BE2C (cell line): ENCODE data around the gene C9orf78.
"Not testable (repeated sequence)": the region's sequence is repeated elsewhere in the genome, so short reads cannot be mapped to it uniquely, and the experiment has no call there.

Experiments used
- DNase-seq: peaks from one replicate; pipeline ENCODE4 v3.0.0-alpha.2; 2020
- H3K27me3 ChIP-seq: fragments of 250-450 bp; sonication (Bioruptor Pico); 2 replicates; pipeline ENCODE4 v1.5.1; 2020; ENCODE audit warnings: mild to moderate bottlenecking
- H3K36me3 ChIP-seq: fragments of 250-450 bp; sonication (Bioruptor Pico); 2 replicates; pipeline ENCODE4 v1.5.1; 2020; ENCODE audit warnings: mild to moderate bottlenecking
- H3K4me1 ChIP-seq: fragments of 250-450 bp; sonication (Bioruptor Pico); 2 replicates; pipeline ENCODE4 v1.5.1; 2020
- H3K4me3 ChIP-seq: 2 replicates; pipeline ENCODE4 v1.5.1; 2011; ENCODE audit warnings: low read depth, low read length
- H3K9me3 ChIP-seq: fragments of 250-450 bp; sonication (Bioruptor Pico); 2 replicates; pipeline ENCODE4 v1.5.1; 2020
- TF ChIP-seq, protein P1 (sequence below): IDR thresholded peaks from 2 replicates; pipeline ENCODE4 v1.5.1; 2012; ENCODE audit warnings: mild to moderate bottlenecking, low read depth, low read length

Gene C9orf78

DNA sequence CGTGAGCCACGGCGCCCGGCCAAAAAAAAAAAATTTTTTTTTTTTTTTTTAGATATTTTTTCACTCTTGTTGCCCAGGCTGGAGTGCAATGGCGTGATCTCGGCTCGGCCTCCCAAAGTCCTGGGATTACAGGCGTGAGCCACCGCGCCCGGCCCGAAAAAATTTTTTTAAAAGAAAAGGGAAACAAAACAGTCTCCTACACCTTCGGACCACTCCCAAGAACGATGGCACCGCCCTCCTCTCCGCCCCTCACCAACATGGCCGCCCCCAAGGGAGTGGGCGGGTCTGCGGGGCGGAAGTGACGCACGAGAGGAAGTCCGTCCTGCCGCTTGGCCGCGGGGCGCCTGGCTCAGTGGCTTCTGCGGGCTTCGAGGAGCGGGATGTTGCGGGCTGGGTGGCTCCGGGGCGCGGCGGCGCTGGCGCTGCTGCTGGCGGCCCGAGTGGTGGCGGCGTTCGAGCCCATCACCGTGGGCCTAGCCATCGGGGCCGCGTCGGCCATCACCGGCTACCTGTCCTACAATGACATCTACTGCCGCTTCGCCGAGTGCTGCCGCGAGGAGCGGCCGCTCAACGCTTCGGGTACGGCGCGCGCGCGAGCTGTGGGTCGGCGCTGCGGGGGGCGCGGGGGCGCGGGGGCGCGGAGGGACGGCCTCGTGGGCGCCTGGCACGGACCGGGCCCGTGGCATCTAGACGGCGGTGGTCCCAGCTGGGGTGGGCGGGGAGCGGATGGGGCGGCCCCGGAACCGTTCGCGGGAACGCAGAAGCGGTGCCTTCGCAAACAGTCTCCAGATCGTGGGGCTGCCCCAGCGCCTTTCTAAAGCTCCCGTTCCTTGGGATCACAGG lies 32.0 kb downstream of the C9orf78 start, which contains the start of gene TOR1B:
Gene TOR1B (plus strand): TSS at position 352 of the 843 bp plus-strand sequence. CDS start 29 bp downstream, at position 381.
- H3K9me3 ChIP-seq = no peaks in the 10 kb centered on the region
- peak; percentile 98 for DNase-seq
- no peaks in the 10 kb centered on the region; the same call in 1 of the 2 replicates for H3K4me1 ChIP-seq
- H3K4me3 ChIP-seq = peak within 1 kb of the TSS; percentile 87
- TF ChIP-seq, protein P1, sequence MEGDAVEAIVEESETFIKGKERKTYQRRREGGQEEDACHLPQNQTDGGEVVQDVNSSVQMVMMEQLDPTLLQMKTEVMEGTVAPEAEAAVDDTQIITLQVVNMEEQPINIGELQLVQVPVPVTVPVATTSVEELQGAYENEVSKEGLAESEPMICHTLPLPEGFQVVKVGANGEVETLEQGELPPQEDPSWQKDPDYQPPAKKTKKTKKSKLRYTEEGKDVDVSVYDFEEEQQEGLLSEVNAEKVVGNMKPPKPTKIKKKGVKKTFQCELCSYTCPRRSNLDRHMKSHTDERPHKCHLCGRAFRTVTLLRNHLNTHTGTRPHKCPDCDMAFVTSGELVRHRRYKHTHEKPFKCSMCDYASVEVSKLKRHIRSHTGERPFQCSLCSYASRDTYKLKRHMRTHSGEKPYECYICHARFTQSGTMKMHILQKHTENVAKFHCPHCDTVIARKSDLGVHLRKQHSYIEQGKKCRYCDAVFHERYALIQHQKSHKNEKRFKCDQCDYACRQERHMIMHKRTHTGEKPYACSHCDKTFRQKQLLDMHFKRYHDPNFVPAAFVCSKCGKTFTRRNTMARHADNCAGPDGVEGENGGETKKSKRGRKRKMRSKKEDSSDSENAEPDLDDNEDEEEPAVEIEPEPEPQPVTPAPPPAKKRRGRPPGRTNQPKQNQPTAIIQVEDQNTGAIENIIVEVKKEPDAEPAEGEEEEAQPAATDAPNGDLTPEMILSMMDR = no peak
- no peaks in the 10 kb centered on the region for H3K27me3 ChIP-seq
- H3K36me3 ChIP-seq = peaks cover 14% of the 10 kb centered on the region

DNA sequence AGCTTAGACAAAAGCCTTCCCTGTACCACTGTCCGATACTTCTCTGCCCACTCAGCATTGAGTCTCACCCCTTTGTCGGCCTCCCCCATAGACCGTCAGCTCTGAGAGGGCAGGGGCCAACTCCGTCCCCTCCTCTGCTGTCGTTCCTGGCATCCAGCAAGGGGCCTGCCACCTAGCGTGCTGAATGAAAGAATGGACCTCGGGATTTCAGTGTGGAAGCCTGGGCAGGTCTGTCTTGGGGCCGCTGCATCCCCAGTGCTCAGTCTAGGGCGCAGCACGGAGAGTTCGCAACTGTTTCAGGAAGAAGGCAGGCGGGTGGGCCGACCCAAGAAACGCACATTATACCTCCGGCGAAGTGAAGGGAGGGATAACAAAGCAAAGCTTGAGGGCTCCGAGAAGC lies 33.6 kb downstream of the C9orf78 start:
- no peak for DNase-seq
- Histone ChIP-seq H3K9me3 (no peaks in the 10 kb centered on the region), H3K27me3 (no peaks in the 10 kb centered on the region), H3K4me3 (no peak overlapping the region), H3K36me3 (peaks cover 4% of the 10 kb centered on the region), H3K4me1 (no peaks in the 10 kb centered on the region; the same call in 1 of the 2 replicates)
- TF ChIP-seq, protein P1 = no peak

DNA sequence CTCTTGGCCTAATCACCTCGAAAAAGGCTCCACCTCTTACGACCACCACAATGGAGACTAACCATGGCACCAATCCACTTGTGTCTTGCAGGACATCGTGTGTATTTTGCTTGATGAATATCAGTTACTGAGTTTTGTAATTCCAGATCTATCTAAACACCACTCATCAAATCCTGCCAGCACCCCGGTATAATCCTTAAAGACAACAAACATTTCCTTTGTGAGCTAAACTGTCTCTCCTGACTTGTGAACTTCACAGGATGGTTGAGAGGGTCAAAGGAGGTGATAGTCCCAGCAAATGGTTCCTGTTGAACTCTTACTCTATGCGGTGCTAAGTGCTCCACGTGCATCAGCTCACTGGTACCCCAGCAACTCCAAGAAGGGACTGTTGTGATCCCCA lies 36.1 kb downstream of the C9orf78 start:
- no peaks in the 10 kb centered on the region; the same call in 1 of the 2 replicates for H3K4me1 ChIP-seq
- TF ChIP-seq, protein P1 = no peak
- no peaks in the 10 kb centered on the region for H3K27me3 ChIP-seq
- no peak for DNase-seq
- H3K36me3 ChIP-seq = no peaks in the 10 kb centered on the region
- no peaks in the 10 kb centered on the region for H3K9me3 ChIP-seq
- H3K4me3 ChIP-seq = no peak overlapping the region

DNA sequence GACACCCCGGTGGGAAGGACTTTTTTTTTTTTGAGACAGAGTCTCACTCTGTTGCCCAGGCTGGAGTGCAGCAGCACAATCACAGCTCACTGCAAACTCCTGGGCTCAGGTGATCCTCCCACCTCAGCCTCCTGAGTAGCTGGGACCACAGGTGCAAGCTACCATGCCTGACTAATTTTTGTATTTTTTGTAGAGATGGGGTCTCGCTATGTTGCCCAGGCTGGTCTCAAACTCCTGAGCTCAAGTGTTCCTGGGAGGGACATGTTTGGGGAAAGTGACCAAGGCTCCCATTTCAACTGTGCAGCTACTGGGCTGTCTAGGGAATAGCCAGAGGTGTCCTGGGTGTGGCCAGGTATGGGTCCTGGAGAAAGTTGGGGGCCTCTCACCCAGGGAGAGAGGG lies 39.0 kb downstream of the C9orf78 start:
- not testable (repeated sequence) for H3K4me1 ChIP-seq, DNase-seq, H3K27me3 ChIP-seq, H3K36me3 ChIP-seq, H3K4me3 ChIP-seq, H3K9me3 ChIP-seq

DNA sequence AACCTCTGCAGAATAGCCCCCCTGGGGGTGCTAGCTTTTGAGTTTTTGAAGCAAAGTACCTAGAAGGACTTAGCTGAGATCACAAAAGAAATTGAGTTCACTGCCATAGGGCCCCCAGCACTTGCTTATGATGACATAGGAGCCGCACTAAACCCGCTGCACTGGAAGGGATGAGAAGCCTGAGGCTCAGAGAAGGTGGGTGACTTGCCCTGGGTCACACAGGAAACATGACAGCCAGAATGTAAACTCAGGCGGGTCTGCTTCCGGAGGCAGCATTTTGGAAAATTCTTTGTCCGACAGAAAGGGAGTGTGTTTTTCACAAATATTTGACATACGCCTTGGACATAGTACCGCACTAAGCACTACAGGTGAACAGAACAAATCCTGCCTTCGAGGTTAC lies 40.5 kb downstream of the C9orf78 start:
- DNase-seq = no peak
- no peaks in the 10 kb centered on the region for H3K36me3 ChIP-seq
- H3K4me3 ChIP-seq = no peak overlapping the region
- no peaks in the 10 kb centered on the region for H3K27me3 ChIP-seq
- TF ChIP-seq, protein P1 = no peak
- H3K4me1 ChIP-seq = no peaks in the 10 kb centered on the region
- H3K9me3 ChIP-seq = no peaks in the 10 kb centered on the region

DNA sequence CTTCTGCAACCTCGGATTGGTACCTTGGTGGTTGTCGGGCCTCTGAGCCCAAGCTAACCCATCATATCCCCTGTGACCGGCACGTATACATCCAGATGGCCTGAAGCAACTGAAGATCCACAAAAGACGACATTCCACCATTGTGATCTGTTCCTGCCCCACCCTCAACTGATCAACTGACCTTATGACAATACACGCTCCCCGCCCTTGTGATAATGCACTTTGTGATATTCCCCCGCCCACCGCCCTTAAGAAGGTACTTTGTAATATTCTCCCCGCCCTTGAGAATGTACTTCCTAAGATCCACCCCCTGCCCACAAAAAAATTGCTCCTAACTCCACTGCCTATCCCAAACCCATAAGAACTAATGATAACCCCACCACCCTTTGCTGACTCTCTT lies 48.6 kb downstream of the C9orf78 start:
- Histone ChIP-seq H3K4me1 (no peaks in the 10 kb centered on the region), H3K27me3 (peaks cover 23% of the 10 kb centered on the region)

More for the DNA sequence above, 48.6 kb downstream of the C9orf78 start:
- Histone ChIP-seq H3K4me3 (no peak overlapping the region), H3K36me3 (no peaks in the 10 kb centered on the region), H3K9me3 (no peaks in the 10 kb centered on the region)
- DNase-seq = no peak
- TF ChIP-seq, protein P1 = no peak
